HG03460 (cell line): ENCODE measurements around the gene ZNF431.
"Not testable (repeated sequence)": the region's sequence is repeated elsewhere in the genome, so short reads cannot be mapped to it uniquely, and the experiment has no call there.

Experiments
- ATAC-seq: cut with Tn5 transposase; IDR thresholded peaks from one replicate; pipeline ENCODE4 v1.9.1; 2021; ENCODE audit not compliant: unreplicated experiment

ZNF431 gene

GRCh38 chr19:21141787-21142464 lies at the start of gene ZNF431:
ZNF431 (plus strand) TSS chr19:21142040; CDS start chr19:21142184, 144 bp downstream.
- ATAC-seq, result peak; percentile 99

DNA sequence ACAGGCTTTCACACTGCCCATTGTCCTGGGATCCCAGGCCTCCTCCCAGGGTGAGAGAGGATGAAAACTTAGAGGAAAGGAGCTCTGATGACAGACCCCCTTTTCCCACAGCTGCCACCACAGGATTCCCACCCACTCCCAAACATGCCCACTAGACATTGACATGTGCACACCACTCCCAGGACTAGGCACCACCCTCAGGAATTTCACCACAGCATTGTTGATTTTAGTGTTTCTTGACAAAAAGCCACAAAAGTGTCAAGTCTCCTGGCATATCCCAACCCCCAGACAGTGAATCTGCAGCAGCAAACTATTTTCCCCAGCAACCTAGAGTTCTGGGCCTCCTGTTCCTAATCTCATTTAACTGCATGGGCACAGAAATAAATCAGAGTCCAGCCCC lies 49.7 kb upstream of the ZNF431 start:
- no peak for ATAC-seq

GRCh38 chr19:21094347-21095025 lies 47.4 kb upstream of the ZNF431 start:
- ATAC-seq, result no peak

DNA sequence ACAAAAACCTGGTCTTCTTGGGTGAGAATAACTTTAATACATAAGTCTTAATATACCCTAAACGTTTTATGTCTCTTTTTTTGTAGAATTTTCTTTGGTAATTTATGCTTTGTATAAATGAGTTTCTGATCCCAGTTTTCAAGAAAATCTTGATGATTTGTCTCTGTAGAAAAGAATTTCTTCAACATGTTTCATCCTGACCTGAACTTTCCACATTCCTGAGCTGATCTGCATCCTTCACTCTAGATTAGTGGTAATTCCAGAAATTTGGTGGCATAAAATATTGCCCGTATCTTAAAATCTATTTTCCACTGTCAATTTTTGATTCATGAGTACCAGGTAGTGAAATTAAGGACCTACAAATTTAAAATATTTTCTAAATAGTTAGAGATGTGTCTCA lies 43.5 kb upstream of the ZNF431 start:
- ATAC-seq, result no peak

- no peak for ATAC-seq
Observed at GRCh38 chr19:21101521-21102242, 40.2 kb upstream of the ZNF431 start.

- no peak for ATAC-seq
Observed at GRCh38 chr19:21109116-21109515, 32.7 kb upstream of the ZNF431 start.

- no peak for ATAC-seq
Observed at GRCh38 chr19:21110183-21110582, 31.7 kb upstream of the ZNF431 start.

DNA sequence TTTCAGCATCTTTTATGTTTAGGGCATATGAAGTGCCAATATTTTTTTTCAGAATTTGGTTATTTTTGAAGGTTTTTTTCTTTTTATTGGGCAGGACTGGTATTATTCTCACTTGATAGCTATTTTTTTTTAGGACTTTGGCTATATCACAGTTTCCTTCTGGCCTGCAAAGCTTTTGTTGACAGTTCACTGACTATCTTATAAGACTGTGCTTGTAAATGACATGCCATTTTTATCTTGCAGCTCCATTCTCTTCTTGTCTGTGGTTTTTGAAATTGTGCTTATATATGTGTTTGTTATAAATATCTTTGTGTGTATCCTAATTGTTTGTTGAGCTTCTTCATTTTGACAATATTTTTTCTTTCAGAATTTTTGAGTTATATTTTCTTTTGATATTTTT lies 26.4 kb upstream of the ZNF431 start:
- no peak for ATAC-seq

DNA sequence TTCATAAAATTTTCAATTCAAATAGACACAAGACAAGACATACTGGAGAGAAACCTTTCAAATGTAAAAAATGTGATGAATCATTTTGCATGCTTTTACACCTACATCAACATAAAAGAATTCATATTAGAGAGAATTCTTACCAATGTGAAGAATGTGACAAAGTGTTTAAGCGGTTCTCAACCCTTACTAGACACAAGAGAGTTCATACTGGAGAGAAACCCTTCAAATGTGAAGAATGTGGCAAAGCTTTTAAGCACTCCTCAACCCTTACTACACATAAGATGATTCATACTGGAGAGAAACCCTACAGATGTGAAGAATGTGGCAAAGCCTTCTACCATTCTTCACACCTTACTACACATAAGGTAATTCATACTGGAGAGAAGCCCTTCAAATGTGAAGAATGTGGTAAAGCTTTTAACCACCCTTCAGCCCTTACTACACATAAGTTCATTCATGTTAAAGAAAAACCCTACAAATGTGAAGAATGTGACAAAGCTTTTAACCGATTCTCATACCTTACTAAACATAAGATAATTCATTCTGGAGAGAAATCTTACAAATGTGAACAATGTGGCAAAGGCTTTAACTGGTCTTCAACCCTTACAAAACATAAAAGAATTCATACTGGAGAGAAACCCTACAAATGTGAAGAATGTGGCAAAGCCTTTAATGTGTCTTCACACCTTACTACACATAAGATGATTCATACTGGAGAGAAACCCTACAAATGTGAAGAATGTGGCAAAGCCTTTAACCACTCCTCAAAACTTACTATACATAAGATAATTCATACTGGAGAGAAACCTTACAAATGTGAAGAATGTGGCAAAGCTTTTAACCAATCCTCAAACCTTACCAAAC lies 24.6 kb upstream of the ZNF431 start:
- ATAC-seq, result no peak

GRCh38 chr19:21126078-21126477 lies 15.8 kb upstream of the ZNF431 start:
- no peak for ATAC-seq

- no peak for ATAC-seq
Observed at GRCh38 chr19:21127001-21127400, 14.8 kb upstream of the ZNF431 start.

DNA sequence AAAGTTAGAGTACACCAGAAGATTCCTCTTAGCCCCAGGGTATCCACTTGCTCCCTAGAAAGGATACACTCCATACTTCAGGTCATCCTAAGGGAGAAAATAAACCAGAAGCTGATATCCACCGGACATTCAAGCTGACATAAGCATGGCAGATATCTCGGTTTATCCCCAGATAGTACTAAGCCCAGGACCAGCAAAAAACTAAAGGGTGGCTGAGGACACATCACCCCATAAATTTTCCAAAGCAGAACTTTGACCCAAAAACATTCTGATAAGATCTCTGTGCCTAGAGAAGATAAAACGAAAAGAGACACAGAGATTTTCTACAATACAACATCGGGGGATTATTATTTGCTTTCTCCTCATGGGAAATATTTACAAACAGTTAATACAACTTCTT lies 13.9 kb upstream of the ZNF431 start:
- ATAC-seq, result no peak

- ATAC-seq, result no peak
Observed at GRCh38 chr19:21128901-21129698, 12.7 kb upstream of the ZNF431 start.

GRCh38 chr19:21130097-21130775 lies 11.6 kb upstream of the ZNF431 start:
- ATAC-seq, result no peak

DNA sequence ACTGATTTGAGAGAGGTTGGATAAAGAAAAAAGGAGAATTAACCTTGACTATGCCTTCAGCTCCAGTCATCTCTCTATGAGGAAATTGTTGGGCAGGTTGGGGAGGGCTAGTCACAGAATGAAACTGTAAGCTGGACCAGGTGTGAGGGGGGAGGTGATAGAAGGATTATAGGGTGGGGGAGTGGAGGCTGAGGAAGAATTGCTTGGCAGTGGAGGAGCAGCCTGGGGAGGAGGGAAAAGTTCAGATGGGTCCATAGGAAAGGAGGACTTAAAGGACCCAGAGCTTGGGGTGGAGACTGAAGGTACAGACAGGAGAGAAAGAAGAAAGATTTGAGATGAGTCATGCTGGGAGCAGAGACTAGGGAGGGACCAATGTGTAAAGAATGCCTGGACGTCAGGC lies 8.2 kb upstream of the ZNF431 start:
- no peak for ATAC-seq

GRCh38 chr19:21134934-21135366 lies 6.9 kb upstream of the ZNF431 start:
- ATAC-seq, result no peak

GRCh38 chr19:21135433-21135832 lies 6.4 kb upstream of the ZNF431 start:
- ATAC-seq, result no peak

GRCh38 chr19:21138130-21138529 lies 3.7 kb upstream of the ZNF431 start:
- ATAC-seq, result no peak

DNA sequence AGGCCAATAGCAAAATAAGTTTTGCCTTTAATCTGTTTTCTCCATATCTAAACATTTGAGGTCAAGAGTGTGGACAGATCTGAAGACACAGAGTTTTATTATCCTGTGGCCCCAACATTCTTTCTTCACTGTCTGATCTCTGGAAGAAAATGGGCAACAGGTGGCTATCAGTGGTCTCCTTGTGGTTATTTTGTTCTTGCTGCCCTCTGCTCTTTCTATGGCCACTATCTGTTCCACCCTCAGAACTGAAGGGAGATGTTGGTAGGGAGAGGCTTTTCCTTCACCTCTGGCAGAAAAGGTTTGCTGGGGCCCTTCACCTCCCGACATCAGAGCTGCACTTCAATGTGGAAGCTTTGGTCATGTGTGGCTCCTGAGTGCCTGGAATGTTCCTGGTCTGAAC lies 834 bp upstream of the ZNF431 start:
- not testable (repeated sequence) for ATAC-seq

- no peak for ATAC-seq
Observed at GRCh38 chr19:21143428-21143827, 1.6 kb downstream of the ZNF431 start.
